A549 (cell line): ENCODE data around the gene C16orf89. TPM values are rescaled to one million over a fixed set of nuclear protein-coding genes. Genes with fewer than 3 reads are reported as not detected.

Experiments used
- ATAC-seq, 2 experiments: fragments of 200-7000 bp in 1 of 2; fragments of >200 bp in 1 of 2; cut with Nextera tagmentation in 1 of 2; cut with Tn5 transposase in 1 of 2; 3 replicates each; pipeline versions ENCODE4 v1.8.0 to v1.9.1; 2018 to 2020; ENCODE audit warnings: mild to moderate bottlenecking in 1 of 2, moderate library complexity in 1 of 2
- CTCF ChIA-PET: fragments of 300-600 bp; sonication (Branson Sonifier 250); formaldehyde crosslinking; extraction: SDS; loops from one replicate; lab custom pipeline; 2021; ENCODE audit warnings: antibody characterized with exemption, inconsistent platforms; lab: Yijun Ruan, JAX
- POLR2A ChIA-PET: fragments of 350-600 bp; formaldehyde crosslinking; extraction: SDS; loops from one replicate; lab custom pipeline; 2021; ENCODE audit warnings: antibody characterized with exemption, inconsistent platforms; lab: Yijun Ruan, JAX
- DNase-seq, 2 experiments: peaks; one replicate each; pipeline versions ENCODE4 v3.0.0 to v3.0.0-alpha.2; 2011 to 2016; ENCODE audit warnings: low read depth in 1 of 2, low spot score in 1 of 2
- FAIRE-seq: peaks from 2 replicates; lab custom pipeline; 2011; peaks lifted over from hg19 to GRCh38; lab: Jason Lieb, UNC
- H3K27ac ChIP-seq, 2 experiments: fragments of >200 bp; sonication (Bioruptor Twin); formaldehyde crosslinking; 3 replicates each; pipeline ENCODE4 v1.5.1; 2016 to 2017
- H3K4me1 ChIP-seq: fragments of >200 bp; sonication (Bioruptor Twin); formaldehyde crosslinking; 3 replicates; pipeline ENCODE4 v1.6.1; 2016
- H3K4me2 ChIP-seq: fragments of >200 bp; sonication (Bioruptor Twin); formaldehyde crosslinking; 3 replicates; pipeline ENCODE4 v1.6.1; 2016
- H3K4me3 ChIP-seq: fragments of >200 bp; sonication (Bioruptor Twin); formaldehyde crosslinking; 3 replicates; pipeline ENCODE4 v1.5.1; 2016
- H3K9me3 ChIP-seq: fragments of >200 bp; sonication (Bioruptor Twin); formaldehyde crosslinking; 3 replicates; pipeline ENCODE4 v1.6.1; 2016
- HOXB13 ChIP-seq: fragments of 250-450 bp; sonication (Bioruptor Pico); IDR thresholded peaks from 2 replicates; pipeline ENCODE4 v1.5.0; 2020; ENCODE audit warnings: low read depth, mild to moderate bottlenecking, moderate library complexity
- ZNF302 ChIP-seq: fragments of 250-450 bp; sonication (Bioruptor Pico); IDR thresholded peaks from 2 replicates; pipeline ENCODE4 v1.9.0; 2021; ENCODE audit warnings: inconsistent platforms, mild to moderate bottlenecking, moderate library complexity
- WGBS: methylation state at CpG from one replicate; pipeline ENCODE4 v1.1.6; 2017; ENCODE audit errors: missing lambda C conversion rate; 5-methylcytosine and 5-hydroxymethylcytosine counted together
- polyA plus RNA-seq, 4 experiments: library from polyadenylated mRNA; depleted of rRNA in 3 of 4; stranded (reverse); fragments of >200 nt; fragmentation: RNase III in 1 of 4; extraction: RNeasy Plus Mini Kit Qiagen cat#74134 plus additional on column Dnase treatment in 1 of 4; gene quantifications; 2 replicates in 3 of 4; 3 replicates in 1 of 4; pipeline ENCODE4 v1.2.3, GENCODE V29; 2011 to 2017

Gene C16orf89
- polyA plus RNA-seq, 2 of the 4 experiments (the other 2 are of a cell fraction), result not detected

DNA sequence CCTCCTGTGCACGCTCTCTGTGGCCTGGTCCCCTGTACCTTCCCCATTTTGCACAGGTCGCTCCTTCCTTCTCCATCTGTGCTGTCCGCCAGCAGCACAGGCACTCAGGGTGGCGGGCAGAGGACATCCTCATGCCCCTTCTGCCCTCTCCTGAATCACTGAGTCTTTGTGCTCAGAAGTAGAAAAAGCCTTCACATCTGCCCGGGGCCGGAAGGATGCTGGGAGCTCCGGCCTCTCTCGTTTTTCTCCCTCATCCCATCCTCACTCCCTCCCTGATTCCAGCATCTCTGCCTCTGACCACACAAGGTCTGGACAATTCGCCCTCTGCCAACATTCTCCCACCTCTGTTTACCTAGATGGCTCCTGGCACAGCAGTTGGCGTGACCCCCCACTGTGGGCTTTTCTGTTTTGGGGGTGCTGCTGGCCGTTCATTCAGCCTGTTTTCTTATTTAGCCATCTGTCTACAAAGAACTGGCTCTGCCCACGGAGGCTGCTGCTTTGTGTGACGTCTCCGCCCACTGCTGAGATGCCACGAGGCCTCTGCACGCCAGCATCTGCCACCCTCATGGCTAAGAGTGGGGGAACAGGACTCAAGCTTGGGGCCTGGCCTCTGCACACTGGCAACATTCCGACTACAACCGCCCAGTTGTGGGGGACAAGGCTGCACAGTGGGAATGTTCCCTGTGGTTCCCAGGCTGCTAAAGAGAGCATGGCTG lies 70.9 kb downstream of the C16orf89 start:
- no peaks in the 10 kb centered on the region for H3K4me1 ChIP-seq
- TF ChIP-seq HOXB13 (CRISPR knock-in tag) (no peak), ZNF302 (CRISPR knock-in tag) (no peak)
- ChIA-PET POLR2A (no interaction called here), CTCF (interaction anchor here (1.5 kb wide), 1 partner anchor 30 kb away, joined by 6 read pairs; no protein-coding TSS in a partner anchor)
- no peaks in the 10 kb centered on the region for H3K9me3 ChIP-seq
- H3K4me3 ChIP-seq, result no peak overlapping the region
- ATAC-seq (0 out of 6 replicates have a peak, but pooled peaks of 1 of the 2 experiments have one; percentile 38), DNase-seq (no peak), FAIRE-seq (no peak)
- no peak overlapping the region for H3K4me2 ChIP-seq
- 52% methylated on average over 18 of the region's 18 CpGs for WGBS
- no peak overlapping the region for H3K27ac ChIP-seq

Other genes starting within 250 kb of the C16orf89 start
- gene GLYR1, start 218.7 kb downstream of the C16orf89 start, polyA plus RNA-seq (2011; rRNA removed), result 33.8 and 37.1 TPM in 2 replicates
- gene GLYR1, start 218.7 kb downstream of the C16orf89 start, polyA plus RNA-seq (2017; fragmentation: RNase III; extraction: RNeasy Plus Mini Kit Qiagen cat#74134 plus additional on column Dnase treatment), result 52.0 to 55.1 TPM (median 54.5 TPM) in 3 replicates
- gene UBN1, start 218.5 kb downstream of the C16orf89 start, polyA plus RNA-seq (2011; rRNA removed), result 14.2 and 15.9 TPM in 2 replicates
- gene UBN1, start 218.5 kb downstream of the C16orf89 start, polyA plus RNA-seq (2017; fragmentation: RNase III; extraction: RNeasy Plus Mini Kit Qiagen cat#74134 plus additional on column Dnase treatment), result 18.0 to 20.0 TPM (median 18.3 TPM) in 3 replicates
- 2.6 and 2.7 TPM in 2 replicates for gene PPL, start 128.8 kb downstream of the C16orf89 start, polyA plus RNA-seq (2011; rRNA removed)
- 1.8 to 2.9 TPM (median 2.0 TPM) in 3 replicates for gene PPL, start 128.8 kb downstream of the C16orf89 start, polyA plus RNA-seq (2017; fragmentation: RNase III; extraction: RNeasy Plus Mini Kit Qiagen cat#74134 plus additional on column Dnase treatment)
- gene SEC14L5, start 107.6 kb downstream of the C16orf89 start, polyA plus RNA-seq (2011; rRNA removed), result 0.05 and 0.07 TPM in 2 replicates
- gene SEC14L5, start 107.6 kb downstream of the C16orf89 start, polyA plus RNA-seq (2017; fragmentation: RNase III; extraction: RNeasy Plus Mini Kit Qiagen cat#74134 plus additional on column Dnase treatment), result 0.03 TPM in 3 replicates
- 6.5 and 6.7 TPM in 2 replicates for gene NAGPA, start 32.0 kb downstream of the C16orf89 start, polyA plus RNA-seq (2011; rRNA removed)
- gene NAGPA, start 32.0 kb downstream of the C16orf89 start, polyA plus RNA-seq (2017; fragmentation: RNase III; extraction: RNeasy Plus Mini Kit Qiagen cat#74134 plus additional on column Dnase treatment), result 12.6 to 17.3 TPM (median 16.5 TPM) in 3 replicates
- gene ALG1, start 5.9 kb upstream of the C16orf89 start, polyA plus RNA-seq (2011; rRNA removed), result 30.9 and 35.5 TPM in 2 replicates
- gene ALG1, start 5.9 kb upstream of the C16orf89 start, polyA plus RNA-seq (2017; fragmentation: RNase III; extraction: RNeasy Plus Mini Kit Qiagen cat#74134 plus additional on column Dnase treatment), result 29.6 to 33.4 TPM (median 31.7 TPM) in 3 replicates
- 14.8 and 15.5 TPM in 2 replicates for gene EEF2KMT, start 31.8 kb upstream of the C16orf89 start, polyA plus RNA-seq (2011; rRNA removed)
- gene EEF2KMT, start 31.8 kb upstream of the C16orf89 start, polyA plus RNA-seq (2017; fragmentation: RNase III; extraction: RNeasy Plus Mini Kit Qiagen cat#74134 plus additional on column Dnase treatment), result 22.1 to 24.9 TPM (median 22.6 TPM) in 3 replicates